Stimulated activated CD8-positive, alpha-beta memory T cell treated with anti-CD3 and anti-CD28 coated beads, Interleukin-7, amount 100 ng/mL, for 24 hours (primary cell): ENCODE results near the gene SKIC8.
A peak's percentile ranks its signal among the peaks of the same experiment; 100 is the strongest.

Experiments used
- DNase-seq: peaks from one replicate; pipeline ENCODE4 v3.0.0-alpha.2; 2020; ENCODE audit warnings: low read depth

The SKIC8 gene

GRCh38 chr15:78299101-78299930, at the start of gene SKIC8:
Gene SKIC8 (minus strand): TSS chr15:78299609. CDS start chr15:78295686, 3,923 bp downstream.
- DNase-seq = peak; percentile 72

- no peak for DNase-seq
Measured at GRCh38 chr15:78347586-78348543, 48.5 kb upstream of the SKIC8 start.

- no peak for DNase-seq
Measured at GRCh38 chr15:78345396-78346125, 46.2 kb upstream of the SKIC8 start.

GRCh38 chr15:78343276-78344060, 44.1 kb upstream of the SKIC8 start:
- no peak for DNase-seq

GRCh38 chr15:78342021-78342420, 42.6 kb upstream of the SKIC8 start:
- DNase-seq = no peak

GRCh38 chr15:78341057-78341987, 41.9 kb upstream of the SKIC8 start:
- no peak for DNase-seq

GRCh38 chr15:78340231-78341056, 41.0 kb upstream of the SKIC8 start, which contains the start of gene CRABP1:
Gene CRABP1 (plus strand): TSS chr15:78340353. CDS start chr15:78340429, 76 bp downstream.
- no peak for DNase-seq

- DNase-seq = no peak
Measured at GRCh38 chr15:78339559-78339958, 40.1 kb upstream of the SKIC8 start.

- no peak for DNase-seq
Measured at GRCh38 chr15:78338781-78339180, 39.4 kb upstream of the SKIC8 start.

- DNase-seq = no peak
Measured at GRCh38 chr15:78335985-78336384, 36.6 kb upstream of the SKIC8 start.

- DNase-seq = no peak
Measured at GRCh38 chr15:78334845-78335244, 35.4 kb upstream of the SKIC8 start.

GRCh38 chr15:78329625-78330024, 30.2 kb upstream of the SKIC8 start:
- no peak for DNase-seq

GRCh38 chr15:78327466-78327865, 28.1 kb upstream of the SKIC8 start:
- DNase-seq = no peak

GRCh38 chr15:78325092-78325843, 25.9 kb upstream of the SKIC8 start:
- DNase-seq = no peak

GRCh38 chr15:78324144-78324543, 24.7 kb upstream of the SKIC8 start:
- no peak for DNase-seq

- DNase-seq = no peak
Measured at GRCh38 chr15:78323693-78324092, 24.3 kb upstream of the SKIC8 start.

- DNase-seq = no peak
Measured at GRCh38 chr15:78322724-78323521, 23.5 kb upstream of the SKIC8 start.

- no peak for DNase-seq
Measured at GRCh38 chr15:78322243-78322642, 22.8 kb upstream of the SKIC8 start.
